HG03469 (cell line): ENCODE data around the gene TP53AIP1.

Experiments used
- ATAC-seq: cut with Tn5 transposase; IDR thresholded peaks from one replicate; pipeline ENCODE4 v1.9.1; 2021; ENCODE audit warnings: mild to moderate bottlenecking, moderate library complexity, moderate number of reproducible peaks; ENCODE audit not compliant: unreplicated experiment

The TP53AIP1 gene

DNA sequence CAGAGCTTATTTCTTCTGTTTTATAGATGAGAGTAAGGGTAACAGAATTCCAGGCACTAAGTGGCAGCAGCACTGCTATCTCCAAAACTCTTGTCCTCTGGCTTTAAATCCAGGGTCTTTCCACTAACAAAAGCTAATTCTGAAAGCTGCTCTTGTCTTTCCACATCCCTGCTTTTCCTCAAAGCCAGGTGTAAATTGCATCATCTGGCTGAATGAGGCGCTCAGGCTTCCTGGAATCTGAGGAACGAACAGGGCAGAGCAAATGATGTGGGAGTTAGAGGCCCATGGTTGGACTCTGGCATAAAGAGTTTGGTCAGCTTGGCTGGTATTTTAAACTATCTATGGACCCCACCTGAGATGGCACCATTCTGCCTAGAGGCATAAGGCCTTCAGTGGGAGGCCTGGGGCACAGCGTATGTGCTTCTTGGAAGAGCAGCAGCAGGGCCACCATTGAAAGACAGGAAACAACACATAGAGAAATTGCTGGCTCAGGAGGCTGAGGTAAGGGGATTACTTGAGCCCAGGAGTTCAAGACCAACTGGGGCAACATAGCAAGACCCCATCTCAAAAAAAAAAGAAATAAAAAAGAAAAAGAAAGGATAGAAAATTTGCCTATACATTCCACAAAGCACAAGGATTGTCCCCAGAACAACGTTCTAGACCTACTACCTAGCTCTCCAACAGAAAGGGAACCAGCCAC, 49.7 kb downstream of the TP53AIP1 start:
- ATAC-seq, result no peak

DNA sequence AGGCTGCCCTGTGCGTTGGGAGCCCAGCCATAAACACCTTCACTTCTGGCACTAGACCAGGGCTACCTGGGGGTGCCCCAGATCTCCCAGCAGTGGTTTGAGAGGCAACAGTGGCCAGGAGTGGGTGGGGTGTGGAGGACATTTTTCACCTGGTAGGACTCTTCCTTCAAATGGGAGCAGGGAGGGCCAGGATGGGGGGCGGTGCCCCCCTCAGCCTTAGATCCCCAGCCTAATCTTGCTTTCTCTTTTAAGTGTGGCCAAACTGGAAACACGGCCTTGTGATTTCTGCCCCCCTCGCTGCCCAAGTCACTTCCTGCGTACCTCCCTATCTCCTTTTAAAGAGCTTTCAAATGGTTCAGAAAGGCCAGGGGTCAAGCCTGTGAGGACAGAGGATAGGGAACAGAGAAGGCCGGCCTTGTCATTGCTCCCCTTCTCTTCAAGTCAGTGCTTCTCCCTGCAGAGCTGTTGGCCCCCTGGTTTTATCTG, 50.7 kb downstream of the TP53AIP1 start:
- ATAC-seq, result no peak

DNA sequence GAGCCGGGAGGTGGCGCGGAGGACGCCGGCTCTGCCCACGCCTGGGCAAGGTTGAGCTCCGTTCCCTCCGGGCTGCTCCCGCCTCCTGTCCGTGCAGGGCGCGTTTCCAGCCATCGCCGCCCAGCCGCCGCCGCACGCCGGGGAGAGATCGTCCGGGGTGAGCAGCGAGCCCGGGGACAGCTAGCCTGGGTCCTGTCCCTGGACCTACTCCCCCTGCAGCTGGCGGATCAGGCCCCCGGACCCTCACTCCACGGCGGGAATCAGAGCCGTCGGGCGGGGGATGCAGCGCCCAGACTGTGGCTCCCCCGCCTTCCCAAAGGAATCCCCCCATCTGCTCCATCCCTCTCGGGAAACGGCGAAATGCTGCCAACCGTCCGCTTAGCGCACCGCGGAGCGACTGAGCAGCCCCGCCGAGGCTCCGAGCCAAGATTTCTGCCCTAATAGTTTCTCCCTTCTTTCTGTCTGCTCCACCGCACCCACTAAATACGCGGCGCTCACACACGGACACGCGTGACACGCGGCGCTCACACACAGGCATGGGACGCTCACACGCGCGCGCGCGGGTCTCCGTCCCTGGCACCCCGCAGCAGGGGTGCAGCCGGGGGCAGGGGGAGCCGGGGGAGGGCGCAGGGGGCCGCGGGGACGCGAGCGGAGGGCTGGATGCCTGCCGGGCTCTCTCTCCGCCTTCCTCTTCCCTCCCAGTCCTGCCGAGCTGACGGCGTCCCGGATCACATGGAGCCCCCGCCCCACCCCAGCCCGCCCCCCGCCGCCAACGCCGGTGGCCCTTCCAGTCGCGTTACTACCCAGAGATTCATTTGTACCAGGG, 51.9 kb downstream of the TP53AIP1 start, which contains the start of gene KCNJ5:
Gene KCNJ5 (plus strand): TSS at position 814 of the 826 bp plus-strand sequence. CDS start 19,918 bp downstream, outside the sequence.
- no peak for ATAC-seq

DNA sequence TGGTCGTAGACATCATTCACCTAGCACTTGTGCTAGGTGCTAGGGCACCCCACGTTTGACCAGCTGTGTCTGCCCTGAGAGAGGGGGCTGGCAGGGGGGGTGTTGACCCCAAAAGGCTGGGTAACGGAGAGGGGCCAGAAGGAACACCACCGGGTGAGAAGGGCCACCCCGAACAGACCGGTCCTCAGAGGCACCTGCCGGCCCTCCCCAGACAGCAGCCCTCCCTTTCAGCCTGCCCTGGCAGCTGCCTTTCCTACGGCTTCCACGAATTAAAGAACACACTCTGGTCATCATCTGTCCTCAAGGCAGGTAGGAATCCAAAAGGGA, 52.5 kb downstream of the TP53AIP1 start:
- ATAC-seq, result no peak

DNA sequence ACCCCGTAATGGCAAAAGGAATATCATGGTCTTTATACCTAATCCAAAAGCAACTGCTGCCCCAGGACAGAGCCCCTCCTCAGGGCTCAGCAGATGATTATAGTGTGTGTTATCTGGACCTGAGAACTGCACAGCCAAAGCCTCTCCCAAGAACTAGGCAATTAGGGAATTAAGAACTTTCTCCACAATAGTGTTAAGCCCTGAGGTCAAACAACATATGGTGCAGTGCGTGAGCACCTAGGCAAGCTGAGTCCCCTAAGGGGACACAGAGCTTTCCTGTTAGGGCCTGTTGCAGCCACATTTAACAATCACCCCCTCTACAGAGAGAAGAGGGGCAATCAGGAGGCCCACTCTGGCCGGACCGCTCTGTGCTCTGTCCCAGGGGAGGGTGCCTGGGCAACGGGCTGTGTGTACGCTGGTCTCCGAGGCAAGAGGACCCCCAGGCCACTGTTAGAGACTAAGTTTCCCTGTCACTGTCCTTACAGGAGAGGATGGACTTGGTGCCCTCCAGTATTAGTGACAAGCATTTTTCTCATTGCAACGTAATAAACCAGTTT, 52.9 kb downstream of the TP53AIP1 start:
- no peak for ATAC-seq

DNA sequence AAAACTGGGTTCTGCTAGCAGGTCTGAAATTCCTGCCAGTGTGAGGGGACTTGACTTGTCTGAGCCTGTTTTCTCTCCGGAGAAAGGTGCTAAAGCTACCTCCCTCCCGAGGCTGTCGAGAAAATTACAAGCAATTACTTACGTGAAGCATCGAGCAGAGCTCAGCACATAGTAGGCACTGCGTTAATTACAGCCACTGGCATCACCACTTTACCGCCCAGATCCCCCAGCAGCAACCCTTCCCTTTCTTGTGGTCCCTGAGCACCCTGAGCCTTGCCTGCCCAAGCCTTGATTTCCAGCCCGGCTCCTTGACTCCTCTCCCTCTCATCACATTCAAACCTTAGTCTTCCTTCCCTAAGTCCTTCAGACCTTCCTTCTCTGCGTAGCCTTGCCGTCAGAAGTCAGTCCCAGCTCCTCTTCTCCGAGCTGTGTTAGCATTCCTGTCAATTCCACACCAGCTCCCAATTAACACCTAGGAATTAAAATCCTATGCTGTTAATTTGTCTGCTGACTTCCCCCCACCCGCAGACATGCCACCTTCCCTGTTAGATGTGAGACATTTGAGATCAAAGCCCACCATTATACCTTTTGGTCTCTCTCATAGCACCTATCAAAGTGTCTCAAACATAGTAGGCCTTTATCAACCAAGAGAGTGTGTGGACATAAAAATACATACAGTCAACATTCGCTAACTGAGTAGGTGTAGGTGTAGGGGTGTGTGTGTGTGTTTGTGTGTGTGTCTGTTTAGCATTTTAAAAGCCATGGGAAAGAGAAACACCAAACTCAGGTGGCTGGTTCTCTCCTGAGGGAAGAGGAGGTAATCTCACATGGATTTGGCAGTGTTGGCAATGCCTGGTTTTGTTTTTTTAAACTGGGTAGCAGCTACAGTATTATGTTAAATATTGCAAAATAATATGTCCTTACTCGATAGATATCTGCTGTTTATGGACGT, 54.4 kb downstream of the TP53AIP1 start:
- no peak for ATAC-seq

DNA sequence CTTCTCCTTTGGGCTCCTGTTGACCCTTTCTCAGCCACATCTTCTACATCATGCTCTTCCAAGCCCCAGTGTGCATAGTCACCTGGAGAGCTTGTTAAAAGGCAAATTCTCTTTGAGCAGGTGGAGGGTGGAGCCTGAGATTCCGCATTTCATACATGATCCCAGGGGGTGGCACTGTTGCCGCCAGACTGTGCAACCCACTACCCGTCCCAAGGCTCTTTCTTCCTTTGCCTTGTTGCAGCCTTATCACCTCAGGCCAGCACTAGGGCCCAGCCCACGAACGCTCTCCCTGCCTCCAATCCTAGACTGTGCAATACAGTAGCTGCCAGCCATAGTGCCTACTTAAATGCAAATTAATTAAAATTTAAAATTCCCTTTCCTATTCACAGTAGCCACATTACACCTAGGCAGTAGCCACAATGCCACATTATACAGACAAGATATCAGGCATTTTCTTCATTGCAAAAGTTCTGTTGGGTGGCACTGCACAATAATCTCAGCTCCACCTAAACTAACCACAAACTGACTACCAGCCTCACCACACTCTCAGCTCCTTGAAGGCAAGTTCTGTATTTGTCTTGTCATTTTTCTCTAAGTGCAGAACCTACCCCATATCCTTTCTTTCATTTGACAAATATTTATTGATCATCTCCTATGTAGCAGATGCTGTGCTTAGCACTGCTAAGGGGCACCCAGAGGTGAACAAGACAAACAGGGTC, 56.1 kb downstream of the TP53AIP1 start:
- no peak for ATAC-seq
